Esophagus muscularis mucosa (tissue), 4 donors: ENCODE data around the gene RXRA. TPM values are rescaled to one million over a fixed set of nuclear protein-coding genes. Genes with fewer than 3 reads are reported as not detected.

ENCODE experiments used
- DNase-seq: peaks from one replicate; pipeline ENCODE4 v3.0.0-alpha.2; 2017; ENCODE audit errors: extremely low spot score
- H3K27ac ChIP-seq, 4 donors: fragments of 200-600 bp; sonication (generic); replicated peaks in 1 of 4; 1 replicate in 3 of 4; 2 replicates in 1 of 4; pipeline ENCODE4 v1.5.1; 2016 to 2019; ENCODE audit warnings: mild to moderate bottlenecking in 1 of 4
- H3K27me3 ChIP-seq, 4 donors: fragments of 200-600 bp; sonication (generic); one replicate each; pipeline versions ENCODE4 v1.5.1 to v1.6.0; 2016 to 2019
- H3K36me3 ChIP-seq, 4 donors: fragments of 200-600 bp; sonication (generic); one replicate each; pipeline ENCODE4 v1.5.1; 2016 to 2019
- H3K4me1 ChIP-seq, 4 donors: fragments of 200-600 bp; sonication (generic); one replicate each; pipeline ENCODE4 v1.5.1; 2016 to 2019
- H3K4me3 ChIP-seq, 4 donors: fragments of 200-600 bp; sonication (generic); 1 replicate in 2 of 4; 2 replicates in 2 of 4; pipeline ENCODE4 v1.5.1; 2016 to 2019; ENCODE audit warnings: mild to moderate bottlenecking in 4 of 4, moderate library complexity in 1 of 4
- H3K9me3 ChIP-seq, 4 donors: fragments of 200-600 bp; sonication (generic); 1 replicate in 3 of 4; 2 replicates in 1 of 4; pipeline ENCODE4 v1.5.1; 2016 to 2019
- EP300 ChIP-seq: sonication (generic); formaldehyde crosslinking; IDR thresholded peaks from one replicate; pipeline ENCODE4 v1.6.1; 2017; ENCODE audit warnings: antibody characterized with exemption
- POLR2A ChIP-seq: fragments of 450-650 bp; IDR thresholded peaks from one replicate; pipeline ENCODE4 v1.6.1; 2017; ENCODE audit warnings: antibody characterized with exemption, moderate library complexity, mild to moderate bottlenecking, low read depth
- POLR2AphosphoS5 ChIP-seq, 2 donors: sonication (generic); formaldehyde crosslinking; IDR thresholded peaks; one replicate each; pipeline ENCODE4 v1.6.1; 2017; ENCODE audit warnings: antibody characterized with exemption in 2 of 2
- WGBS: methylation state at CpG from one replicate; pipeline ENCODE4 v1.1.5; 2018; 5-methylcytosine and 5-hydroxymethylcytosine counted together
- intact Hi-C: fragments of 100-400 bp; cut with DNase I; formaldehyde crosslinking; loops from one replicate; pipeline ENCODE4 v1.15.1; 2023
- total RNA-seq, 4 donors: library from RNA; depleted of rRNA; stranded (reverse); fragments of >200 nt; gene quantifications; one replicate each; pipeline versions ENCODE4 v1.1.0 to v1.2.1, GENCODE V29; 2016
- TF ChIP-seq, protein P1 (sequence below), 3 experiments: fragments of 200-600 bp in 2 of 3; fragments of 450-650 bp in 1 of 3; sonication (generic) in 2 of 3; IDR thresholded peaks; one replicate each; pipeline ENCODE4 v1.5.1; 2017 to 2019; ENCODE audit warnings: antibody characterized with exemption in 3 of 3, mild to moderate bottlenecking in 2 of 3, moderate library complexity in 1 of 3

RXRA gene
- total RNA-seq, 4 donors from 2014 or later = 46.4 to 81.0 (median 63.7) TPM

DNA sequence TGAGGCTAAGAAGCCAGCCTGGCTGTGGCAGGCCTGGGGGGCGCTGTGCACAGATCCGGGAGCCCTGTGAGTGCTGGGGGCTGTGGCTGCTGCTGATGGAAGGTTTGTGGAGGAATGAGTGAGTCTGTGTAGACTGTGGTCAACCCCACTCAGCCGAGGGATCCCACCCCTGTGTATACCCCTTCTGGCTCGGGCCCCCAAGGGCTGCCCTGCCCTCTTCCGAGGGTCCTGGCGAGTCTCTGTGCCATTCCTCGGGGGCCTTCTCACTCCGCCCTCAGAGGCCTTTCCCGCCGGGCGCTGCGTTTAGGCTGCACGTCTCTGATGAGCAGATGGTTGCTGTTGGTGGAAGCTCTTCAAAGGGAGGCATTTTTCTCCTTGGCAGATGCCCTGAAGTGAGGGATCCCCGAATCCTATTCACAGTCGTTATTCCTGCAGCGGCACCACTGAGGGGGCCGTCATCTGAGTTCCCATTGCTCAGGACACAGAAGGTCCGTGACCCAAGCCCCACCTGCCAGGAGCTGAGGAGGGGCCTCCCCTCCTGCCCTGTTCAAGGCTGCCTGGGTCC is 94.1 kb downstream of the RXRA start:
- Histone ChIP-seq H3K4me1 (peaks cover 48 to 90% (median 73%) of the 10 kb centered on the region in 4 donors), H3K27me3 (no peaks in the 10 kb centered on the region), H3K27ac (peak overlapping the region in 3 of 4 donors; percentile 37 to 68 (median 58)), H3K36me3 (peaks cover 15 to 89% (median 71%) of the 10 kb centered on the region in 4 donors), H3K9me3 (no peaks in the 10 kb centered on the region), H3K4me3 (no peak overlapping the region)
- intact Hi-C loops = no loop called here
- no peak for TF ChIP-seq POLR2A
- TF ChIP-seq EP300 = no peak
- no peak for TF ChIP-seq POLR2AphosphoS5 (IDR thresholded peaks at IDR 0.05)
- 95% methylated on average over 17 of the region's 18 CpGs for WGBS
- DNase-seq = no peak

DNA sequence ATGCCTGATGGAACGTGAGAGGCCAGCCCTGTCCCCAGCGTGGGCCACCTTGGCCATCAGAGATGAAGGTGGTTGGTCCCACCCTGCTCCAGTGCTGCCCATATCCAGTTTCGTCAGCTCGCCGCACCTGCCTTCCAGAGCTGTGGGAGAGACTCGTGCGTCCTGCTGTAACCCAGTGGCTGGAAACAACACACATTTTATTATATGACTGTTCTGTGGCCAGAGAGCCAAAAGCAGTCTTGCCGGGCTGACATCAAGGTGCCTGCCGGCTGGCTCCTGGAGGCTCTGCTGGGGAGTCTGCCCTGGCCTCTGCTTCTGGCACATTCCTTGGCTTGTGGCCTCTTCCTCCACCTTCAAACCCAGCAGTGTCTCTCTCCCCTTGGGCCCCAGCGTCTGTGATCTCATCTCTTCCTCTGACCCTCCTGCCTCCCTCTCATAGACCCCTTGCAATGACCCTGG is 94.7 kb downstream of the RXRA start:
- 92% methylated on average over 3 of the region's 10 CpGs for WGBS
- Histone ChIP-seq H3K27ac (peak overlapping the region in 3 of 4 donors; percentile 37 to 68 (median 58)), H3K4me3 (no peak overlapping the region), H3K9me3 (no peaks in the 10 kb centered on the region), H3K4me1 (peaks cover 48 to 83% (median 74%) of the 10 kb centered on the region in 4 donors), H3K27me3 (no peaks in the 10 kb centered on the region), H3K36me3 (peaks cover 15 to 92% (median 76%) of the 10 kb centered on the region in 4 donors)
- TF ChIP-seq EP300 (no peak), POLR2AphosphoS5 (IDR thresholded peaks at IDR 0.05) (peak in 1 of 2 donors; percentile 64)
- TF ChIP-seq, protein P1, sequence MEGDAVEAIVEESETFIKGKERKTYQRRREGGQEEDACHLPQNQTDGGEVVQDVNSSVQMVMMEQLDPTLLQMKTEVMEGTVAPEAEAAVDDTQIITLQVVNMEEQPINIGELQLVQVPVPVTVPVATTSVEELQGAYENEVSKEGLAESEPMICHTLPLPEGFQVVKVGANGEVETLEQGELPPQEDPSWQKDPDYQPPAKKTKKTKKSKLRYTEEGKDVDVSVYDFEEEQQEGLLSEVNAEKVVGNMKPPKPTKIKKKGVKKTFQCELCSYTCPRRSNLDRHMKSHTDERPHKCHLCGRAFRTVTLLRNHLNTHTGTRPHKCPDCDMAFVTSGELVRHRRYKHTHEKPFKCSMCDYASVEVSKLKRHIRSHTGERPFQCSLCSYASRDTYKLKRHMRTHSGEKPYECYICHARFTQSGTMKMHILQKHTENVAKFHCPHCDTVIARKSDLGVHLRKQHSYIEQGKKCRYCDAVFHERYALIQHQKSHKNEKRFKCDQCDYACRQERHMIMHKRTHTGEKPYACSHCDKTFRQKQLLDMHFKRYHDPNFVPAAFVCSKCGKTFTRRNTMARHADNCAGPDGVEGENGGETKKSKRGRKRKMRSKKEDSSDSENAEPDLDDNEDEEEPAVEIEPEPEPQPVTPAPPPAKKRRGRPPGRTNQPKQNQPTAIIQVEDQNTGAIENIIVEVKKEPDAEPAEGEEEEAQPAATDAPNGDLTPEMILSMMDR (IDR thresholded peaks at IDR 0.05) = no peak
- no peak for DNase-seq
- intact Hi-C loops = no loop called here

DNA sequence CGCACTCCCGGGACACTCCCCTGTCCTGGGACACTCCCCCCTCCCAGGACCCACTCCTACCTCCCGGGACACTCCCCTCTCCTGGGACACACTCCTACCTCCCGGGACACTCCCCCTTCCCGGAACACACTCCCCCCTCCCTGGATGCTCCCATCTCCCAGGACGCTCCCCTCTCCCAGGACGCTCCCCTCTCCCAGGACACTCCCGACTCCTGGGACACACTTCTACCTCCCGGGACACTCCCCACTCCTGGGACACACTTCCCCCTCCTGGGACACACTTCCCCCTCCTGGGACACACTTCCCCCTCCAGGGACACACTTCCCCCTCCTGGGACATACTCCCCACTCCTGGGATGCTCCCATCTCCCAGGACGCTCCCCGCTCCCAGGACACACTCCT is 95.6 kb downstream of the RXRA start:
- no peaks in the 10 kb centered on the region for H3K27me3 ChIP-seq
- no peaks in the 10 kb centered on the region for H3K9me3 ChIP-seq
- intact Hi-C loops = no loop called here
- H3K27ac ChIP-seq = peak overlapping the region in 3 of 4 donors; percentile 48 to 68 (median 58)
- no peak for DNase-seq
- whole genome bisulfite sequencing = 76% methylated on average over 11 of the region's 11 CpGs
- peaks cover 48 to 77% (median 69%) of the 10 kb centered on the region in 4 donors for H3K4me1 ChIP-seq
- no peak overlapping the region for H3K4me3 ChIP-seq
- peaks cover 15 to 91% (median 76%) of the 10 kb centered on the region in 4 donors for H3K36me3 ChIP-seq
- TF ChIP-seq, protein P1 (IDR thresholded peaks at IDR 0.05) = no peak
- TF ChIP-seq EP300 = no peak

GRCh38 chr9:134422301-134423090 is 96.2 kb downstream of the RXRA start:
- no peaks in the 10 kb centered on the region for H3K27me3 ChIP-seq
- no peak for DNase-seq
- H3K36me3 ChIP-seq = peaks cover 9 to 85% (median 70%) of the 10 kb centered on the region in 4 donors
- intact Hi-C loops = no loop called here
- H3K27ac ChIP-seq = peak overlapping the region in 2 of 4 donors; percentile 48 to 58
- no peak overlapping the region for H3K4me3 ChIP-seq
- H3K4me1 ChIP-seq = peaks cover 46 to 70% (median 64%) of the 10 kb centered on the region in 4 donors
- WGBS = 39% methylated on average over 20 of the region's 32 CpGs
- no peaks in the 10 kb centered on the region for H3K9me3 ChIP-seq
- TF ChIP-seq, protein P1 (IDR thresholded peaks at IDR 0.05) = no peak
- TF ChIP-seq POLR2AphosphoS5 (IDR thresholded peaks at IDR 0.05) (no peak), POLR2A (no peak), EP300 (no peak)

GRCh38 chr9:134423166-134423565 is 96.9 kb downstream of the RXRA start:
- H3K36me3 ChIP-seq = peaks cover 5 to 85% (median 63%) of the 10 kb centered on the region in 4 donors
- H3K27me3 ChIP-seq = no peaks in the 10 kb centered on the region
- peaks cover 39 to 64% (median 58%) of the 10 kb centered on the region in 4 donors for H3K4me1 ChIP-seq
- 76% methylated on average over 5 of the region's 15 CpGs for WGBS
- no peaks in the 10 kb centered on the region for H3K9me3 ChIP-seq
- H3K27ac ChIP-seq = peak overlapping the region in 1 of 4 donors; percentile 58
- DNase-seq = no peak
- H3K4me3 ChIP-seq = no peak overlapping the region
- TF ChIP-seq EP300 (no peak), POLR2A (no peak), POLR2AphosphoS5 (IDR thresholded peaks at IDR 0.05) (no peak)
- intact Hi-C loops = no loop called here
